ENCODE data around the gene PITX1. TPM values are rescaled to one million over a fixed set of nuclear protein-coding genes. Genes with fewer than 3 reads are reported as not detected.
"Not testable (repeated sequence)": the region's sequence is repeated elsewhere in the genome, so short reads cannot be mapped to it uniquely, and the experiment has no call there.

Gene PITX1
- total and polyA plus RNA-seq, 12 donors, result 0.06 to 0.24 (median 0.12) TPM; not detected in 8

GRCh38 chr5:134992148-134992547 is 41.9 kb downstream of the PITX1 start:
- TF ChIP-seq CTCF (IDR thresholded peaks at IDR 0.05), result no peak
- 92 to 94% methylated on average over 5 of the region's 5 CpGs for WGBS, 2 donors
- intact Hi-C loops (cut with DNase I), result no loop called here
- no peak overlapping the region for H3K4me3 ChIP-seq
- no peaks in the 10 kb centered on the region for H3K27me3 ChIP-seq
- peaks cover 0 to 7% (median 0%) of the 10 kb centered on the region in 11 donors for H3K9me3 ChIP-seq
- H3K4me1 ChIP-seq, result peaks cover 0 to 4% (median 0%) of the 10 kb centered on the region in 9 donors
- no peak overlapping the region for H3K27ac ChIP-seq
- no peaks in the 10 kb centered on the region for H3K36me3 ChIP-seq
- ATAC-seq, result no peak
- no peak for DNase-seq

GRCh38 chr5:134990183-134990582 is 43.8 kb downstream of the PITX1 start:
- 47 to 56% methylated on average over 5 of the region's 5 CpGs for WGBS, 2 donors
- H3K4me3 ChIP-seq; H3K36me3 ChIP-seq; H3K9me3 ChIP-seq; DNase-seq; H3K4me1 ChIP-seq; H3K27me3 ChIP-seq; ATAC-seq; H3K27ac ChIP-seq; intact Hi-C loops (cut with DNase I): not testable (repeated sequence)

- no peak overlapping the region for H3K27ac ChIP-seq
- ATAC-seq (no peak), DNase-seq (no peak)
- intact Hi-C loops (cut with DNase I), result loop anchor here in 1 of 10 donors (10.0 kb wide), 1 partner anchor 1995 kb away; no protein-coding TSS in a partner anchor
- H3K27me3 ChIP-seq, result no peaks in the 10 kb centered on the region
- TF ChIP-seq CTCF (IDR thresholded peaks at IDR 0.05), result no peak
- WGBS, 2 donors, result 87 to 88% methylated on average over 3 of the region's 3 CpGs
- peaks cover 0 to 7% (median 0%) of the 10 kb centered on the region in 11 donors for H3K9me3 ChIP-seq
- no peaks in the 10 kb centered on the region for H3K36me3 ChIP-seq
- peaks cover 0 to 4% (median 0%) of the 10 kb centered on the region in 9 donors for H3K4me1 ChIP-seq
- no peak overlapping the region for H3K4me3 ChIP-seq
Measured at GRCh38 chr5:134989266-134989830, 44.7 kb downstream of the PITX1 start.

GRCh38 chr5:134982230-134982629 is 51.8 kb downstream of the PITX1 start:
- H3K4me1 ChIP-seq, result no peaks in the 10 kb centered on the region
- H3K36me3 ChIP-seq, result no peaks in the 10 kb centered on the region
- intact Hi-C loops (cut with DNase I), result loop anchor here in 1 of 10 donors (10.0 kb wide), 1 partner anchor 2003 kb away; no protein-coding TSS in a partner anchor
- H3K4me3 ChIP-seq, result no peak overlapping the region
- no peak for TF ChIP-seq CTCF (IDR thresholded peaks at IDR 0.05)
- H3K27ac ChIP-seq, result no peak overlapping the region
- no peak for ATAC-seq
- 98% methylated on average over 1 of the region's 1 CpG for WGBS, 2 donors
- no peak for DNase-seq
- no peaks in the 10 kb centered on the region for H3K27me3 ChIP-seq
- H3K9me3 ChIP-seq, result peaks cover 0 to 61% (median 30%) of the 10 kb centered on the region in 11 donors

- H3K4me1 ChIP-seq, result no peaks in the 10 kb centered on the region
- no peak overlapping the region for H3K27ac ChIP-seq
- 91 to 94% methylated on average over 3 of the region's 3 CpGs for WGBS, 2 donors
- no peaks in the 10 kb centered on the region for H3K27me3 ChIP-seq
- peaks cover 0 to 9% (median 0%) of the 10 kb centered on the region in 9 donors for H3K36me3 ChIP-seq
- peaks cover 0 to 73% (median 30%) of the 10 kb centered on the region in 11 donors for H3K9me3 ChIP-seq
- no peak for ATAC-seq
- intact Hi-C loops (cut with DNase I), result no loop called here
- no peak for TF ChIP-seq CTCF (IDR thresholded peaks at IDR 0.05)
- no peak overlapping the region for H3K4me3 ChIP-seq
- DNase-seq, result no peak
Measured at GRCh38 chr5:134979416-134979815, 54.6 kb downstream of the PITX1 start.

All from heart right ventricle (tissue), 16 donors.